Uterus (tissue), 4 donors: Measurements from ENCODE around the gene DERL2. TPM values are rescaled to one million over a fixed set of nuclear protein-coding genes. Genes with fewer than 3 reads are reported as not detected.

Experiments
- DNase-seq, 2 donors: peaks; one replicate each; pipeline ENCODE4 v3.0.0-alpha.2; 2019 to 2020
- H3K27ac ChIP-seq, 2 donors: fragments of 200-600 bp; sonication (generic); 1 replicate in 1 of 2; 2 replicates in 1 of 2; pipeline ENCODE4 v1.5.1; 2016 to 2018
- H3K27me3 ChIP-seq, 2 donors: fragments of 200-600 bp; sonication (generic); one replicate each; pipeline ENCODE4 v1.5.1; 2018 to 2019; ENCODE audit warnings: control low read depth in 1 of 2
- H3K36me3 ChIP-seq, 2 donors: fragments of 200-600 bp; sonication (generic); one replicate each; pipeline ENCODE4 v1.5.1; 2019; ENCODE audit warnings: control low read depth in 1 of 2
- H3K4me1 ChIP-seq, 2 donors: fragments of 200-600 bp; sonication (generic); one replicate each; pipeline ENCODE4 v1.5.1; 2018 to 2019; ENCODE audit warnings: control low read depth in 1 of 2
- H3K4me3 ChIP-seq, 2 donors: fragments of 200-600 bp; sonication (generic); 1 replicate in 1 of 2; 2 replicates in 1 of 2; pipeline ENCODE4 v1.5.1; 2018 to 2019; ENCODE audit warnings: mild to moderate bottlenecking in 1 of 2
- H3K9me3 ChIP-seq, 2 donors: fragments of 200-600 bp; sonication (generic); one replicate each; pipeline ENCODE4 v1.5.1; 2019; ENCODE audit warnings: control low read depth in 1 of 2
- POLR2A ChIP-seq, 2 donors: fragments of 450-650 bp; IDR thresholded peaks; one replicate each; pipeline ENCODE4 v1.6.1; 2016; ENCODE audit warnings: antibody characterized with exemption in 2 of 2, mild to moderate bottlenecking in 1 of 2, moderate library complexity in 1 of 2
- intact Hi-C: fragments of 100-400 bp; cut with DNase I; formaldehyde crosslinking; loops from one replicate; pipeline ENCODE4 v1.15.1; 2023; ENCODE audit warnings: low total_unique reads
- total RNA-seq, 4 donors: library from RNA; depleted of rRNA in 3 of 4; stranded (reverse); fragments of >200 nt in 3 of 4; gene quantifications; one replicate each; pipeline versions ENCODE4 v1.1.0 to v1.2.4, GENCODE V29; 2014 to 2023
- TF ChIP-seq, protein P1 (sequence below), 4 experiments: fragments of 200-600 bp in 2 of 4; fragments of 450-650 bp in 2 of 4; sonication (generic) in 2 of 4; IDR thresholded peaks; one replicate each; pipeline ENCODE4 v1.5.1; 2016 to 2019; ENCODE audit warnings: antibody characterized with exemption in 4 of 4, mild to moderate bottlenecking in 2 of 4, moderate library complexity in 1 of 4
- donor health status: DM: yes; HTN: yes; CAD: no.

Gene DERL2
- total RNA-seq, 4 donors from 2014 or later, result 10.2 to 61.4 (median 47.0) TPM

DNA sequence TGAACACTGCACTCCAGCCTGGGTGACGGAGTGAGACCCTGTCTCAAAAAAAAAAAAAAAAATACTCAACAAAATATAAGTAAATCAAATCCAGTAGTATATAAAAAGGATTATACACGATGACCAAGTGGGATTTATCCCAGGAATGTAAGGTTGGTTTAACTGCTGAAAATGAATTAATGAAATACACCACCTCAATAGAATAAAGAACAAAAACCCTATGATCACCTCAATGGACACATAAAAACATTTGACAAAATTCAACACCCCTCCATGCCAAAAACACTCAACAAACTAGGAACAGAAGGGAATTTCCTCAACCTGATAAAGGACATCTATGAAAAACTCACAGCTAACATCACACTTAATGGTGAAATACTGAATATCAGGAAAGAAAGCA, 7.0 kb upstream of the DERL2 start:
- intact Hi-C loops, result no loop called here

DNA sequence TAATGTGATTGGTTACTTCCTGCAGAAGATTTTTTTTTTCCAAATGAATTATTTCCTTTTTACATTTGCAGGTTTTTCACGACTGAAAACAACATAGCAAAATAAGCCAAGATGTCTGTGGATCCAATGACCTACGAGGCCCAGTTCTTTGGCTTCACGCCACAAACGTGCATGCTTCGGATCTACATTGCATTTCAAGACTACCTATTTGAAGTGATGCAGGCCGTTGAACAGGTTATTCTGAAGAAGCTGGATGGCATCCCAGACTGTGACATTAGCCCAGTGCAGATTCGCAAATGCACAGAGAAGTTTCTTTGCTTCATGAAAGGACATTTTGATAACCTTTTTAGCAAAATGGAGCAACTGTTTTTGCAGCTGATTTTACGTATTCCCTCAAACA, 2.8 kb upstream of the DERL2 start:
- Histone ChIP-seq H3K27me3 (no peaks in the 10 kb centered on the region), H3K27ac (no peak overlapping the region), H3K9me3 (no peaks in the 10 kb centered on the region), H3K4me3 (no peak overlapping the region), H3K36me3 (no peaks in the 10 kb centered on the region), H3K4me1 (peaks cover 3 to 8% of the 10 kb centered on the region in 2 donors)
- no peak for TF ChIP-seq POLR2A (IDR thresholded peaks at IDR 0.05)
- intact Hi-C loops, result no loop called here
- no peak for DNase-seq

More for the DNA sequence above, 7.0 kb upstream of the DERL2 start:
- TF ChIP-seq, protein P1, sequence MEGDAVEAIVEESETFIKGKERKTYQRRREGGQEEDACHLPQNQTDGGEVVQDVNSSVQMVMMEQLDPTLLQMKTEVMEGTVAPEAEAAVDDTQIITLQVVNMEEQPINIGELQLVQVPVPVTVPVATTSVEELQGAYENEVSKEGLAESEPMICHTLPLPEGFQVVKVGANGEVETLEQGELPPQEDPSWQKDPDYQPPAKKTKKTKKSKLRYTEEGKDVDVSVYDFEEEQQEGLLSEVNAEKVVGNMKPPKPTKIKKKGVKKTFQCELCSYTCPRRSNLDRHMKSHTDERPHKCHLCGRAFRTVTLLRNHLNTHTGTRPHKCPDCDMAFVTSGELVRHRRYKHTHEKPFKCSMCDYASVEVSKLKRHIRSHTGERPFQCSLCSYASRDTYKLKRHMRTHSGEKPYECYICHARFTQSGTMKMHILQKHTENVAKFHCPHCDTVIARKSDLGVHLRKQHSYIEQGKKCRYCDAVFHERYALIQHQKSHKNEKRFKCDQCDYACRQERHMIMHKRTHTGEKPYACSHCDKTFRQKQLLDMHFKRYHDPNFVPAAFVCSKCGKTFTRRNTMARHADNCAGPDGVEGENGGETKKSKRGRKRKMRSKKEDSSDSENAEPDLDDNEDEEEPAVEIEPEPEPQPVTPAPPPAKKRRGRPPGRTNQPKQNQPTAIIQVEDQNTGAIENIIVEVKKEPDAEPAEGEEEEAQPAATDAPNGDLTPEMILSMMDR (IDR thresholded peaks at IDR 0.05), result no peak
- TF ChIP-seq POLR2A (IDR thresholded peaks at IDR 0.05), result no peak
- Histone ChIP-seq H3K4me1 (no peaks in the 10 kb centered on the region), H3K27ac (no peak overlapping the region), H3K9me3 (no peaks in the 10 kb centered on the region), H3K36me3 (no peaks in the 10 kb centered on the region), H3K4me3 (no peak overlapping the region), H3K27me3 (no peaks in the 10 kb centered on the region)
- no peak for DNase-seq

DNA sequence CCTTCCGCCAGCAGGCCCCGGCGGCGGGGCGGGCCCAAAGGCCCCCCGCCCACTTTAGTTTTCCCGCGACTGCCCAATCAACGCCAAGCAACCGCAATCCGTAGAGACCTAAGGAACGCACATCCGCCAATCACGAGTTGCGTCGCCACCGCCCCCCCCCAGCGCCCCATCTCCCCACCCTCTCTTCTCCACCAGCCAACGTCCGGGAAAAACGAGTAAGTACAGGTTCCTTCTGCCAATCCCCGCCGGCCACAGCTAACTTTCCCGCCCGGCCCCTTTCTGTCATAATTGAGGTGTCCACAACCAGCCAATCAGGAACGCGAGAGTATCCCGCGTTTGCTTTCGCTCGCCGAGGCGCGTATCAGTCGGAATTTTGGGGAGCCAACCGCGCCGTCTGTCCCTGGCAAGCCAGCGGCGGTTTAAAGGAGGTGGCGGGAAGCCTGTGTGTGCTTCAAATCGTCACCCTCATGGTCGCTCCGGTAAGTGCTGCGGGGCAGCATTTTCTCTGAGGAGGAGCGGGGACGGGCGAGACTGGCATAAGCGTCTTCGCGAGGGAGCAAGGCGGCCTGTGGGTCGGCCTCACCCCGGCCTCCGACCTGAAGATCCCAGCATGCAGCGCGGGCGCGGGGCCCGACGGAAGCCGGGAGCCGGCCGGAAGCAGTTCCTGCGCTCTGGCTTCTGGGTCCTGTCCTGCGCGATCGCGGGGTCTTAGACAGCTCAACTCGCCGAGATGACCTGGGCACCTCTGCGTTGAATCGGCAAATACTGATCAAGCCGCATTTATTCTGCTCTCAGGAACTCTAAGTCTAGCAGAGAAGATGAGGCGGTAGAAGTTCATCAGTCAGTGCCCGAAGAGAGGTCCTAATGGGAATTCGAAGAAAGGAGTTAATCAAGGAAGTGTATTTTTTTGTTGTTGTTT, 487 bp upstream of the DERL2 start, which contains the start of gene MIS12:
Gene MIS12, plus strand, starts transcription at position 361 of the 919 bp plus-strand sequence. CDS start 2,297 bp downstream, outside the sequence.
- peak within 1 kb of the TSS; percentile 98 to 99 for H3K27ac ChIP-seq
- peak within 1 kb of the TSS; percentile 62 to 92 for H3K4me3 ChIP-seq
- H3K4me1 ChIP-seq, result peaks cover 3 to 8% of the 10 kb centered on the region in 2 donors
- TF ChIP-seq POLR2A (IDR thresholded peaks at IDR 0.05), result peak; percentile 76 to 83
- TF ChIP-seq, protein P1 (IDR thresholded peaks at IDR 0.05), result peak in 1 of 4 experiments; percentile 2
- no peaks in the 10 kb centered on the region for H3K9me3 ChIP-seq
- DNase-seq, result peak; percentile 97 to 99
- H3K27me3 ChIP-seq, result no peaks in the 10 kb centered on the region
- intact Hi-C loops, result no loop called here
- no peaks in the 10 kb centered on the region for H3K36me3 ChIP-seq

DNA sequence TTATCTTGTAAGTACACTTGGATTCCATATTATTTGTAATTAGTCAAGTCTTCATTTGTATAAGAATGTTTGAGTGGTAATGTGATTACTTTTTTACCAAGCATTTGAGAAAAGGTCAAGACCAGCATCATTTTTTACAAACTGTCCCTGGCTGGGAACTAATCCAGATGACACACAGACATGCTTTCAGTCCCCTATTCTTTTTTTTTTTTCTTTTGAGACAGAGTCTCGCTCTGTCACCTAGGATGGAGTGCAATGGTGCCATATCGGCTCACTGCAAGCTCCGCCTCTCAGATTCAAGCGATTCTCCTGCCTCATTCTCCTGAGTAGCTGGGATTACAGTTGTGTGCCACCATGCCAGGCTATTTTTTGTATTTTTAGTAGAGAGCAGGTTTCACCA, 4.5 kb downstream of the DERL2 start:
- DNase-seq, result no peak
- no peaks in the 10 kb centered on the region for H3K36me3 ChIP-seq
- H3K27me3 ChIP-seq, result no peaks in the 10 kb centered on the region
- intact Hi-C loops, result no loop called here
- no peak overlapping the region for H3K27ac ChIP-seq
- no peaks in the 10 kb centered on the region for H3K9me3 ChIP-seq
- peaks cover 0 to 8% of the 10 kb centered on the region in 2 donors for H3K4me1 ChIP-seq
- H3K4me3 ChIP-seq, result no peak overlapping the region
- TF ChIP-seq, protein P1 (IDR thresholded peaks at IDR 0.05), result no peak
- TF ChIP-seq POLR2A (IDR thresholded peaks at IDR 0.05), result no peak

DNA sequence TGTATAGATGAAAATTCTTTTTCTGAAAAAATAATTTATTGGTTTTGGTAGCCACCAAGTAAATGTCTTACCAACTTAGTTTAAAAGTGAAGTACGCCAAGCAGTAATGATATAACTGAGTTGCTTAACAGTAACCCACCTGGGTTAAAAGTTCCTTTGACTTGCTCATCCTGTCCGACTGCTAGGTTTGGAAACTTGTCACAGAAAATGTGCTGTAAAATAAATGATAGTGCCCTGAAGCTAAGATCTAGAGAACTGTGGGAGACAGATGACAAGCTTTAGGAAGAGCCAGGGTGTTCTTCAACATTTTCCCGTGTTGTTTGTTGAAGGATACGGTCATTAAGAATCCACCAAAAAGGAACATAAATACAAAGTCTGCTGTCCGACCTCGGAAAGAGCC, 5.0 kb downstream of the DERL2 start:
- Histone ChIP-seq H3K4me3 (no peak overlapping the region), H3K4me1 (peaks cover 0 to 8% of the 10 kb centered on the region in 2 donors), H3K9me3 (no peaks in the 10 kb centered on the region), H3K36me3 (no peaks in the 10 kb centered on the region), H3K27me3 (no peaks in the 10 kb centered on the region), H3K27ac (no peak overlapping the region)
- intact Hi-C loops, result no loop called here
- TF ChIP-seq, protein P1 (IDR thresholded peaks at IDR 0.05), result no peak
- TF ChIP-seq POLR2A (IDR thresholded peaks at IDR 0.05), result no peak
- no peak for DNase-seq
